NT2/D1 (cell line): ENCODE results near the gene DCAF11.

Experiments used
- YY1 ChIP-seq: IDR thresholded peaks from 2 replicates; pipeline ENCODE4 v1.6.1; 2011; ENCODE audit not compliant: insufficient read length, insufficient read depth
- ZNF274 ChIP-seq: IDR thresholded peaks from 2 replicates; pipeline ENCODE4 v1.6.1; 2011; ENCODE audit warnings: mild to moderate bottlenecking, low read depth, low read length

- TF ChIP-seq ZNF274 (no peak), YY1 (no peak)
Measured at GRCh38 chr14:24117179-24117578, 2.6 kb downstream of the DCAF11 start.
